GM19468 (cell line): ENCODE data around the gene RALB.

Source experiments
- ATAC-seq: cut with Tn5 transposase; IDR thresholded peaks from one replicate; pipeline ENCODE4 v1.9.1; 2021; ENCODE audit warnings: mild to moderate bottlenecking, moderate library complexity, moderate number of reproducible peaks; ENCODE audit not compliant: unreplicated experiment; ENCODE audit errors: extremely low read depth

Gene RALB

DNA sequence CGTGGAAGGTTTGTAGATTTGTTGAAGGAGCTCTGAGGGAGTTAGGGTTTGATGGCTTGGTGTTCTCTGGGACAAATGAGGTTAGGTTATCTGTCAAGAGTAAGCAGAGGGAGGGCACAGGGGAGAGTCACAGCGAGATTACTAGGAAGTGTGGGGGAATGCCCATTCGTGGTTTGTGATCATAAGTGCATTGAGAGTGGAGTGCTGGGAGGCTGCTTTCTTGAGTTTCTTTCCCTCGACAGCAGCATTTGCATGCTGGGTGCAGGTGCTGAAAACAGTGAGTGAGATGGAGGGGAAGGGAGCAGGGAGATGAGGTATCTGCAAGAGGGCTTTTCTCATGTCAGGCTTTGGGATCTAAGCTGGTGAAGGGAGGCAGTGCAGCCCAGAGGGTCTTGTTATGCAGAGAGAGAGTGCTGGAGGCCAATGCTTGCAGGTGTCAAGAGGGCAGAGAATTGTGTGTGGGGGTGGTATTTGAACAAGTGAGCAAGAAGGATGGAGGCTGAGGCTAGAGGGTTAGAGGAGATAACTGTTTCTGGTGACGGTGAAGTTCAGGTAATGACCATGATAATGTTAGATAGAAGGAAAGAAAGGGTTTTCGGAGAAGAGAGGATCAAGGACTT is 8.8 kb downstream of the RALB start:
- ATAC-seq = peak; percentile 49

- no peak for ATAC-seq
Measured at GRCh38 chr2:120262150-120262549, 9.5 kb downstream of the RALB start.

DNA sequence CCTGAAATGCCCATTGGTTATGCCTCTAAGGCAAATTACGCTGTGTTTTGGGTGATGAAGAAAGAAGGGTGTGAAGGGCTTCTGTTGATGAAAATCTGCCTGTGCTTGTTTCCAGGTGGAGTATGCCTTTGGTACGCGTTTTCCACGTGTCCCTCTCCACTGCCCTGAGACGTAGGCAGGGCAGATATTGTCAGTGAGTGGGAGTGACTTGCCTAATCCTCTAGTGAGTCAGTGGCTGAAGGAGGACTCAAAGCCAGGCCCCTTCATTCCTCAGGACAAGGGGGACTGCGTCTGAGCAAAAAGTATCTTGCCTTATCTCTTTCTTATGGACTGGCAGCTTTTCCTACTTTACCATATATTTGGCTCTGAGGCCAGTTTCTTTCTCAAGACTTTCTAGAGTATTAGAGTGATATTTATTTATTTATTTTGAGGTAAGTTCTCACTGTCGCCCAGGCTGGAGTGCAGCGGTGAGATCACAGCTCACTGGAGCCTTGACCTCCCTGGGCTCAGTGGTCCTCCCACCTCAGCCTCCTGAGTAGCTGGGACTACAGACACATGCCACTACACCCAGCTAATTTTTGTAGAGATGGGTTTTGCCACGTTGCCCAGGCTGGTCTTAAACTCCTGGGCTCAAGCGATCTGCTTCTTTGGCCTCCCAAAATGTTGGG is 10.2 kb downstream of the RALB start:
- ATAC-seq = no peak

- ATAC-seq = no peak
Measured at GRCh38 chr2:120265006-120265405, 12.4 kb downstream of the RALB start.

- ATAC-seq = no peak
Measured at GRCh38 chr2:120267348-120267747, 14.7 kb downstream of the RALB start.

- no peak for ATAC-seq
Measured at GRCh38 chr2:120269076-120269744, 16.6 kb downstream of the RALB start.

DNA sequence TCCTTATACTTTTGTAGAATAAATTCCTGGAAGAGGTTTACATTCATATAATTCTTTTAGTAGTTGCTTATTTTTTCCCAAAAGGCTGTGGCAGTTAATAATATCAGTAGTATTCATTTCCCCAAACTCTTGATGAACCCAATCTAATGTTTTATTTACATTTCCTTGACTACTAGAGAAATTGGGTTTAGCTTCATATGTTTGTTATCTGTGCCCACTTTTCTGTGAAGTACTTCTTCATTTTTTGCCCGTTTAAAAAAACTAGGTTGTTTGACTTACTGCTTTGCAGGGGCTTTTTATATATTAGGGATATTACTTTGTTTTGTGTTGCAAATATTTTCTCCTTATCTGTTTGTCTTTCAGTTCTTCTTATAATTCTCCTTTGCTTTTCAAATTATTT is 17.2 kb downstream of the RALB start:
- ATAC-seq = no peak

DNA sequence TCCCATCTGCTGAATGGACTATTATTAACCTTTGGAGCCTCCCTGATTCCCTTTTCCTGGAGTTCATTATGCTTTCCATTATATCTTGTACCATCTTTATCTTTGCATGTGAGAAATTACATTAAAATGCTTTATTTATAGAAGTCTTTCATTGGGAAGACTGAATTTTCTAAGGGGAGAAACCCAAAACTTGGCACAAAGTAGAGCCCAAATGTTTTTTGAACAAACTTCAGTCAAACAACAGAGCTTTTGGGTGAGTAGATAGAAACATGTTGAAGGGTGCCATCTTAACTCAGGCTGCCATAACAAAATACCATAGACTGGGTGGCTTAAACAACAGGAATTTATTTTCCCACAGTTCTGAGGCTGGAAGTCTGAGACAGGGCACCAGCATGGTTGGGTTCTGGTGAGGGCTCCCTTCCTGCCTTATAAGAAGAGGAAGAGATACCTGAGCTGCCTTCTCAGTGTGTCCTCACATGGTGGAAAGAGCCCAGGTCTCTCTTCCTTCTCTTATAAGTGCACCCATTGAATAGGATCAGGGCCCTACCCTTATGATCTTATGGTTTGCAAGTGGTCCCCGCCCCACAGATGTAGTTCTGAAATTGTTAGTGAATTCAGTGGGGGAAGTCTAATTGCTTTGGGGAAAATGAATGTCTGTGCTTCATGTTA is 19.2 kb downstream of the RALB start:
- ATAC-seq = no peak

- ATAC-seq = no peak
Measured at GRCh38 chr2:120272763-120273481, 20.3 kb downstream of the RALB start.

DNA sequence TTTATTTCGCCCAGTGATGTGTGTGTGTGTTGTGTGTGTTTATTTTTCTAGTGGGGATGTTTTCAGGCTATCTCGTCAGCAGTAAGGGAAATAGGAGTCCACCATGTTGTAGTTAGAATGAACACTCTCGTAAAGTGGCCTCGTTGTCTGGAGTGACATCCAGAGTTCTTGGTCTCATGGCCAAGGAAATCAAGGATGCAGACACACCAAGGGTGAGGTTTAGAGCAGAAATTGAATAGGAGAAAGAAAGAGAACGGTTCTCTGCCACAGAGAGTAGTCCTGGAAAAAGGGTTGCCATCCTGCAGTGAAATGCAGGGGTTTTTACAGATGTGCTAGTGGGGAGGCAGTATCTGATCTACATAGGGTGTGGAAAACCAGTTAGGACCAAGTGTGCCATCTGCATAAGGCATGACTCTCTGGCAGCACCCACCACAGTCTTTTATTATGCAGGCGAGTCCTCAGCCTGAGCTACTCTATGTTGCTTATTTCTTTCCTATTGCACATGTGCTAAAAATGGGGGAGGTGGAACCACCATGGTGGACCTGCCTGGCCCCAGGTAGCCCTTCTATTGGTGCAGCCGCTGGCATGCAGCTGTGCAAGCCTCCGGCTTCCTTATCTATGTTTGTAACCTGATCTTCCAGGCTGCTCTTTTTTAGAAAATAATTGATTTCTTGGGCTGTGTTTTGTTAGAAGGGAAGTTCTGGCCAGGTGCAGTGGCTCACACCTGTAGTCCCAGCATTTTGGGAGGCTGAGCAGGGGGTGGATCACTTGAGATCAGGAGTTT is 23.2 kb downstream of the RALB start:
- ATAC-seq = no peak

DNA sequence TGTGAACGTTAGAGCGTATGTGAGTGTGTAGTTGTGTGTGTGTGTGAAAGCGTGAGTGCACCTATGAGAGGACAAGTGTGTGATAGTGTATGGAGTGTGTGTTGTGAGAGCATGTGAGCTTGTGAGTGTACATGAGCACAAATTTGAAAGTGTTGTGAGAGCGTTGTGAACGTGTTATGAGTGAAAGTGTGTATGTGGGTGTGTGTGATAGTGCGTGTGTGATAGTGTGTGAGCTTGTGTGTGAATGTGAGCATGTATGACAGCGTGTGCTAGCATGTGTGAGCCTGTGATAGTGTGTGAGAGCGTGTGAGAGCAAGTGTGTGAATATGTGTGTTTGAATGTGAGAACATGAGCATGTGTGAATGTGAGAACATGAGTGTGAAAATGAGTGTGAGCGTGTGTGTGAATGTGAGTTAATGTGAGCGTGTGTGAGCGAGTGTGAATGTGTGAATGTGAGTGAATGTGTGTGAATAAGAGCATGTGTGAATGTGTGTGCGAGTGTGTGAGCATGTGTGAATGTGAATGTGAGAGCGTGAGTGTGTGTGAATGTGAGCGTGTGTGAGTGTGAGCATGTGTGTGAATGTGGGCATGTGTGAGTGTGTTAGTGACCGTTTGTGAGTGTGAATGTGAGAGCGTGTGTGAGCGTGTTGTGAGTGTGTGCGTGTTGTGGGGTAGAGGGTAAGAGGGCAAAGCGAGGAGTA is 25.0 kb downstream of the RALB start:
- ATAC-seq = no peak

- ATAC-seq = no peak
Measured at GRCh38 chr2:120278901-120279300, 26.2 kb downstream of the RALB start.

DNA sequence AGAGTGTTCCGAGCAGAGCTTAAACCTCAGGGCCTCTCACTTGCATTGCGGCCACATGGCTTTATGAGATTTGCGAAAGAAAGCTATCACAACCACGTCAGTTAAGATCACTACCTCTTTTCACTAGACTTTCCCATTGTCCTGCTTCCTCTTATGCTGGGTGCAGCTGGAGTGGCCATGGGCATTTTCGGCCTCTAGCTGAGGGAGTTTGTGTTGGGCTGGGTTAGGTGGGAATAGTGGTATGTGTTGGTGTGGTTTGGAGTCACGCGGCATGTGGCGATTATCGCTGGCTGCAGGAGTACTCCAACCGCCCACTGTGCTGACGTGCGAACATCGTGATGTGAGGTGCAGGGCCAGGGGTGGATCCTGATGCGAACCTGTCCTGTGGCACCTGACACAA is 27.1 kb downstream of the RALB start:
- ATAC-seq = no peak

DNA sequence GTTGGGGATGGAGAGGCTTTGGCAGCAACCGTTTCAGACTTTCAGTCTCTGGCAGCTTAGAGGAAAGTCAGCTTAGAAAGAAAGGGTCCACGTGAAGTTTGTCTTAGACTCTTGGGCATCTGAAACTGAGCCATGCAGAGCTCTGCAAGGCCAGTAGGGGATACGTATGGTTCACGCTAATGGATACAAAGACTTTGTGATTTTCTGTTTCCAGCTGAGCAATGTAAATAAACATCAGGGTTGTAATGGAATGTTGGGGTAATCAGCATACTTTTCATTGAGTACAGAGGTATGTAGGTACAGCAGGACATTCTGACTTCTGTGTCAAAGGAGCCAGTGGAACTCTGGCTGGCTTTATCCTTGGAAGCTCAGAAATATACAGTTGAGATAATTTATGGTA is 31.0 kb downstream of the RALB start:
- no peak for ATAC-seq

DNA sequence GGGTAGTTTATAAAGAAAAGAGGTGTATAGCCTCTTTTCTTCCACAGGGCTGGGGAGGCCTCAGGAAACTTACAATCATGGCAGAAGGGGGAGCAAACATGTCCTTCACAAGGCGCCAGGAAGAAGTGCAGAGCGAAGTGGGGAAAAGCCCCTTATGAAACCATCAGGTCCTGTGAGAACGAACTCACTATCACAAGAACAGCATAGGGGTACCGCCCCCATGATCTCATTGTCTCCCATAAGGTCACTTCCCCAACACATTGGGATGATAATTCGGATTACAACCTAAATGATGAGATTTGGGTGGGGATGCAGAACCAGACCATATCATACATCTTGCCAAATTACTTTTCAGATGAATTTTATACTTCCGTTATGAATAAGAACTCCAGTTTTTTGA is 32.4 kb downstream of the RALB start:
- ATAC-seq = no peak

DNA sequence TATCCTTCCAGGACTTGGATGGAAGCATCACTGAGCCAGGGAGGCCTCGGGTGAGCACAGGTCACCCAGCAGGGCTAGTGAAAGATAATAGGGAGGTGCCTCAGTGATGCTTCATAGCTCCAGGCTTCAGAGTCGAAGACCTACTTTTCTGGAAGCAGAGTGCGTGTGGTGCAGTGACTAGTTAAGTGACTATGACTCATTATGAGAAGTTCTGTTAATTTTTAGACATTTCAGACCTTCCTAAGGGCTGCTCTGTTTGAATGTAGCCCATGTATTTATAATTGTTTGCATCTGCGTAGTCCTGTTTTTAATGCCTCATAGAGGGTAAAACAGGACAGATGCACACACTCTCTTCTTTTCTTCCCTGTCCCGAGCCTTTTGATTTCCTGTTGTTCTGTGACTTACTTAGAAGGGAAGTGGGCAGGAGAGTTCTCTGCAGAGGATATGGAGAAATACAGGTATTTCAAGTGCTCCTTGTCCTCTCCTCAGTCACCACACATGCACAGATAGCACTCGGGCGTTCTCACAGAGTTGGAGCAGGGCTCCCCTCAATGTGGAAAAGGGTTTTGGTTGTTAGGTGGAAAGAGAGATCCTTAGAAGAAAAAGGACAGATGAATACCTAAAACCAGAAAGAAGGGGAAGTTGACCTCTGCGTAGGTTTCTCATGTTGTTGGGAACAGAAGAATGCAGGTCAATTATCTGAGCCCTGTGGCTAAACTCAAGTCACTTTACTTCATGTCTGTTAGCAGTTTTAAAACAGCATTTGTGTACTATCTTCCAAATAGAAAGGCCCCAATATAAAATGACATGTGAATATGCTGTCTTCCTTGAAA is 34.7 kb downstream of the RALB start:
- ATAC-seq = peak; percentile 84

GRCh38 chr2:120288016-120288373 is 35.3 kb downstream of the RALB start:
- ATAC-seq = no peak

DNA sequence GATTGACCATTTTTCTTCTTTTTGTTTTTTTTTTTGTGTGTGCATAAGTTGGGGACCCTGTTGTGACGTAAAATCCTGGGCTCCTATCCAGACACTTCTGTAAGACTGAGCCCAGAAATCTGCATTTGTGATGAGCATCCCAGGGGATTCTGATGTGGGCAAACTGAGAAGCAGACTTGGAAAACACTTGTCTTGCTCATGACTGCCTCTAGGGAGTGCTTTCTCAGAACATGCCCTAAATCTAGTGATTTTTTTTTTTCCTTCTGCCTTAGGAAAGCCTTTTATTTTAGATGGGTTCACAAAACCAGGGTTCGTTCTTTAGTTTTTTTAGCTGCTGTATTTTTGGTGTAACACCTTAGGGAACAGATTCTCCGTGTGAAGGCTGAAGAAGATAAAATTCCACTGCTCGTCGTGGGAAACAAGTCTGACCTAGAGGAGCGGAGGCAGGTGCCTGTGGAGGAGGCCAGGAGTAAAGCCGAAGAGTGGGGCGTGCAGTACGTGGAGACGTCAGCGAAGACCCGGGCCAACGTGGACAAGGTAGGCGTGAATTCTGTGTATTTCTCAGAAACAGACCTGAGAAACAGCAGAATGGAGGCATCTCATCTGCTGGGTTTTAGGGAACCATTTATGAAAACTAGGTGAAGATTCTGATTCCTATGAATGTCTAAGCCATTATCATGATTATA is 36.7 kb downstream of the RALB start:
- ATAC-seq = no peak
